Measurements from ENCODE around the gene RPE.

Gene RPE

DNA sequence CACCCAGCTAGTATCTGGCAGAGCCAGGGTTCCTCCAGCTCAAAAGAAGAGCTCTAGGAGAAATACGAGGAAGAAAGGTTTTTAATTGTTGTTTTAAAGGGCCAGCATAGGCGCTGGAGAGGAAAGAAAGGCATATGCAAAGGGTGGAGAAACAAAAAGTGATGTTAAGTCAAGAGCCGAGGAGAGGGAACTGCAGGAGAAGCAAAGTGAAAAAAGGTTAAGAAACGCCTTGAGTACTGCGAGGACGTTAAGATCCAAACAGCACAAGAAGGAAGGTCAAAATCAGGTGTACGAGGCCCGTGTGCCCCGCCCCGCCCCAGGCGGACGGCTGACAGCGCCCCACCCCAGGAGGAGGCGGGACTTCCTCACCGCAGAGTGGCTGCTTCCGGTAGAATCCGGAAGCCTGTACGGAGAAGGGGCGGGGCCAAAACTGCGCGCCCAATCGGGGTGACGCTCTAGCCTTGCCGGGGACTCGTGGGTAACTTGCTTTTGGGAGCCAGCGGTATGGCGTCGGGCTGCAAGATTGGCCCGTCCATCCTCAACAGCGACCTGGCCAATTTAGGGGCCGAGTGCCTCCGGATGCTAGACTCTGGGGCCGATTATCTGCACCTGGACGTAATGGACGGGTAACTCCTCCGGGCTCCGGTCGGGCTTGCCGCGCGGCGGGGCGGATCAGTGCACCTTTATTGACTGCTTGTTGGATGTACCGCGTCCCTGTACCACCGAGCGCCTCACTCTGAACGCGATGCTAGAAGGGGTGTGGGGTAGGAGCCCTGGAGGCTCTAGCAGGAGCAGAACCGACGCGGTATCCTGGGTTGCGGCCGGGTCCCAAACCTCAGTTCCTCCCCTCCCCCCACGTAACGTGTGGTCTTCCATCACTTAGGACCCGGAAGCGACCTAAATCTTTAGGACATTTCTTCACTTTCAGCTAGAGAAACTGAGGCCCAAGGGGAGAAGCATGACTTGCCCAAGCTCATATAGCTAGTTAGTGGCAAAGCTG, at the start of gene RPE:
Gene RPE, plus strand, starts transcription at position 481 of the 1,000 bp plus-strand sequence. Its CDS starts 24 bp downstream, at position 505.
- peak; percentile 91 to 97 (median 96) for DNase-seq (ENCODE audit: low read depth in 3 of 3, low spot score in 1 of 3)

- no peak for DNase-seq (ENCODE audit: low read depth in 3 of 3, low spot score in 1 of 3)
Measured at GRCh38 chr2:209956271-209956670, 46.2 kb upstream of the RPE start.

DNA sequence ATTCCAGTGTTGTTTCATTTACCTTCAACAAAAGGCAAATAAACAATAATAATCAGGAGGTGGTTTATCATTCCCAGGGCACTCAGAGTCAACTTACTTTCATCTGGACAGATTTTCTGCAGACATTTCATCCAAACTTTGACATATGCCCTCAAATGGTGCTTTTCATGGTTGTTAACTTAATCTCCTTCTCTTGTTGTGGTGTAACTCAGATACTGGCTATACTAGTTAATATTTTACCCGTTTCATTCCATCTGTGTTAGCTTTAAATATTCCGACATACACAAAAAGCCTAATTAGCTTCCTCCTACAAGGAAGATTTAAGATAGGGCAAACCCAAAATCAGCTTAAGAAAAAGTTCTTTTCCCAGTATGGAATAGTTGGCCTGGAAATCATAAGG, 44.4 kb upstream of the RPE start:
- DNase-seq (ENCODE audit: low read depth in 3 of 3, low spot score in 1 of 3): no peak

DNA sequence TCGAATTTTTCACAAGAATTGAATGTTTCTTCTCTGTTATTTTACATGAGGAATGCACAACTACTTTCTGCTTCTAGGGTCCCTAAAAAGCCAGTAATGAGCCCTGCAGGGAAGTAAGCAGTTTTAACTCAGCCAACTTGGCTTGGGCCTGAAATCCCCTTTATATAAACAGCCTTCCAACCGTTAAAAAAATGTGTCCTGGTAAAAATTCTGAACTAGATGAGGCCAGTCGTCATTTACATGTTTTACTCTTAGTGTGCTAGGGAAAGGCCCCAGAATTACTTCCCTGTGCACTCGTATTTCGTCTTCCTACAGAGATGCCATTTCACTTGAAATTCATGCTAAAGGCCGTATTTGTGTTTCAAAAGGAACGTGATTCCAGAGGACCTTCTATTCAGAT, 42.4 kb upstream of the RPE start:
- DNase-seq (ENCODE audit: low read depth in 3 of 3, low spot score in 1 of 3): no peak

DNA sequence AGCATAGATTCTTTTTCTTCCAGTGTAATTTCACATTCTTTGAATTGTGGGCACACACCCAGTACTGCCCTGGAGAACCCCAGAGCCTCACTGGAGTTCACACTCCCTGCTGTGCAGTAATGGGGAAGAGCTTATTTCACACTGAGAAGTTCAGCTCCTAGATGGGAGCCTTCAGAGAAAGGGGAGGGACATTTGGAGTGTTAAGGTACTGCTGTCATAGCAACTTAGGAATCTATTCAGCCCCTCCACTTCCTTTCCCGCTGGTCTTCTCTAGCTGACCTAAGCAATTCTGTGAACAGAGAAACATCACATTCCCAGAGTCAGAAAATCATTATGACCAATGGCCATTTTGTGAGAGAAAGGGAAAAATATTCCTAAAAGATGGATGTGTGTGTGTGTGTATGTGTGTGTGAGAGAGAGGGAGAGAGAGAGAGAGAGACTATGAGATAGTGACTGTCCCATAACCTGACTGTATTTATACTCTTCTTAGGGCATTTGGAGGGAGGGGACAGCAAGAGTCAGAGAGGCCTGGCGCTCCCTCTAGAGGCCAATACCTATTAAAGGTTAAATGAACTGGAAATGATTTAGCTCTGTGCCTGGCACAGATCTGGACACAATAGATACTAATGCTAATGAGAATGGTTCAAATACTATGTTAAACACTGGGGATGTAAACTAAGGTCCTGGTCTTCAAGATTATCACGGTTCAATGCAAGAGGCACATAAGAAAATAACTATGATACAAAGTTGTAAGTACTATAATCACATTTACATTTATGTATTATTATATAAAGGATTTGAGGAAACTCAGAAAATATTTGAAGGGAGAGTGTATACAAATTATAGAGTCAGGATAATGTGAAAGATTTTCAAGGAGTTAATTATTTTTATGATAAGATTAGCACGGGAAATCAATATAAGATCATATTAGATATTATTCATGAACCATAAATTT, 41.5 kb upstream of the RPE start:
- no peak for DNase-seq (ENCODE audit: low read depth in 3 of 3, low spot score in 1 of 3)

GRCh38 chr2:209965723-209966122, 36.7 kb upstream of the RPE start:
- DNase-seq (ENCODE audit: low read depth in 3 of 3, low spot score in 1 of 3): no peak

DNA sequence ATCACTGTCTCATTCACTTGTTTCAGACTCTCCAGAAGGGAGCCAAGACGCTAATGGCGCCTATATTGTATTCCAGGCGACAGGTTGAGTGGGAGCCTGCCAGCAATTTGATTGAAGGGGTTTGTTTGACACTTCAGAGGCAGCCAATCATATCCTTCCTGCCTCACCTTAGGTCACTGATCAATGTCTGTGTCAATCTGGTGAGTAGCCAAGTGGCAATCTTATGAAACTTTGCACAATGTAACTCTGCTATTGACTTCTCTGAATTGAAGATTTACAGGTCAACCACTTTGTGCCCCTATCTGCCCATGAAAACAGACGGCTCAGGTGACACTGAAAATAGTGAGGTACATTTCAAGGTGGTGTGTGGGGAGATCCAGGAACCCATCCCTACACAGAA, 32.7 kb upstream of the RPE start:
- DNase-seq (ENCODE audit: low read depth in 3 of 3, low spot score in 1 of 3): no peak

DNA sequence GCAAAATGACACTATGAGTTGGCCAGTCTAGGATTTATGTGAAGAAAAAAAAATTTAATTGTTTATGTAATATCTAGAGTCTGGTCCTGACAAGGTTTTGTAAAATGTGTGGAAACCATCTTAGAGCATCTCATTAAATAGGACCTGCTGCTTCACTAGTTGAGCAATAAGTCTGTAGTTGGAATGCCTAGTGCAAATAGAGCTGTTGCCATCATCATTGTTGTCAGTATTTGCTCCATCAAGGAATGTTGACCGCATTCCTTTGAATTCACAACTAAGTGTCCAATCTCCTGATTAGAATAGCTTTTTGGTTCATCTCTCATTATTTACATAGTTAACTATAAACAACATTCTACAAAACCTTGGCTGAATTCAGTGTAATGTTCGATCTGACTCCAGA, 32.2 kb upstream of the RPE start:
- no peak for DNase-seq (ENCODE audit: low read depth in 3 of 3, low spot score in 1 of 3)

- DNase-seq (ENCODE audit: low read depth in 3 of 3, low spot score in 1 of 3): no peak
Measured at GRCh38 chr2:209970711-209971110, 31.7 kb upstream of the RPE start.

GRCh38 chr2:209973328-209973727, 29.1 kb upstream of the RPE start:
- DNase-seq (ENCODE audit: low read depth in 3 of 3, low spot score in 1 of 3): no peak

- no peak for DNase-seq (ENCODE audit: low read depth in 3 of 3, low spot score in 1 of 3)
Measured at GRCh38 chr2:209974576-209974975, 27.9 kb upstream of the RPE start.

DNA sequence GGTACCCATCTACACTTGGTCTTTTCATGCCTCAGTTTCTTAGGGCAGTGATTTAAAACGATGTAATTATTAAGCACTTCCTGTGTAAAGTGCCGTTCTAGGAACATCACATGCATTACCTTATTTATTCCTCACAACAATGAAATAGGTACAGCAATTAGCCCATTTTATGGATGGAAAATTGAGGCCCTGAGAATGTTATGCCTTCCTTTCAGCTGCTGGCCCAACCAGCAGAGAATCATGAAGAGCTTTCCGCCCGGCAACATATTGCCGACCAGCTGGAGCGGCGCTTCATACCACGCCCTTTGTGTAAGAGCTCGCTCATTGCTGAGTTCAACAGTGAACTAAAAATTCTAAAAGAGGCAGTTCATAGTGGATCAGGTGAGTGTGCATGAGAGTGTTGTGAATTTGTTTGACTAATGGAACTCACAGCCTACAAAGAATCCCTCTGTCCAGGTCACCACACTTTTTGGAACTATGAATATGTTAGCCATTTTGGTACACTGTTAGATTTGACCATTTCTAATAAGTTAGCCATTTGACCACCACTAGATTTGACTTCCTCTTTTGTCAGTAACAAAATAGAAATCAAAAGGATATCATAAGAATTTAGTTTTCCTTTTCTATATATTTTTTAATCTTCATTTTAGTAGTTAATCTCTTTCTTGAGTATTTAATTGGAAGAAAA, 25.6 kb upstream of the RPE start:
- no peak for DNase-seq (ENCODE audit: low read depth in 3 of 3, low spot score in 1 of 3)

GRCh38 chr2:209977386-209978239, 24.8 kb upstream of the RPE start:
- DNase-seq (ENCODE audit: low read depth in 3 of 3, low spot score in 1 of 3): no peak

DNA sequence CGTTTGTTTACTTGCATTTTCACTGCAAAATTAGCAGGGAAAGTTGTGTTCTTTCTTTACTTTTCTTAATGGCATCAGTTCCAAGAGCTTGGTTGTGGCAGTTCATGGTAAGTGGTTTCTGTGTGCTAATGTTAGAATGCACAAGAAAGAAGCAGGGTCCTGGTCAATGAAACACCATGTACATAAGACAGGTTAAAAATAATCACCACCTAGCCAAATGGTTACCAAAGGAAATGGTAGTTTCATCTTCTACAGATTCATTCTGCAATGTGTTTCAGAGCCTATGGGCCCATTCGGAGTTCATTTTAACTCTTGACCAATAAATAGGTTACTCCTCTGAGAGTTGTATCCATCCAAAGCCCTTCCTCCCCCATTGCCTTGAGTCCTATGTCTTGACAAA, 18.1 kb upstream of the RPE start:
- DNase-seq (ENCODE audit: low read depth in 3 of 3, low spot score in 1 of 3): no peak

GRCh38 chr2:209985874-209986273, 16.6 kb upstream of the RPE start:
- no peak for DNase-seq (ENCODE audit: low read depth in 3 of 3, low spot score in 1 of 3)

GRCh38 chr2:209986415-209986814, 16.0 kb upstream of the RPE start:
- DNase-seq (ENCODE audit: low read depth in 3 of 3, low spot score in 1 of 3): no peak

DNA sequence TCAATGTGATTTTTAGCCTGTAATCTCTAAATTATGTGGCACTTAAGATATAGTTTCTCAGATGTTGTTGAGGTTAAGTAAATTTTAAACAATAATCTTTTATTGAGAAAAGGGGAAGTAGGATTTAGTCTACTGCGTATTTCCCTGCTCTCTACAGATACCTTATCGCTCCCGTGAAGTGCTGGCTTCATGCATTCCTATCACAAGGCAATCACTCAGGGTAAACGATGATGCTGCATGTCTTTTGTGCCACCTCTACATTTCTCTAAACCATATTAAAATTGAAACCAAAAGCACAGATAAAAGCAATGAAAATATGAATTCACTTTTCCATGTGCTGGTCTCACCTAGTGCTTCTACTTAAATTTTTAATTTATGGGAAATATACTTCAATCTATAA, 14.4 kb upstream of the RPE start:
- no peak for DNase-seq (ENCODE audit: low read depth in 3 of 3, low spot score in 1 of 3)

DNA sequence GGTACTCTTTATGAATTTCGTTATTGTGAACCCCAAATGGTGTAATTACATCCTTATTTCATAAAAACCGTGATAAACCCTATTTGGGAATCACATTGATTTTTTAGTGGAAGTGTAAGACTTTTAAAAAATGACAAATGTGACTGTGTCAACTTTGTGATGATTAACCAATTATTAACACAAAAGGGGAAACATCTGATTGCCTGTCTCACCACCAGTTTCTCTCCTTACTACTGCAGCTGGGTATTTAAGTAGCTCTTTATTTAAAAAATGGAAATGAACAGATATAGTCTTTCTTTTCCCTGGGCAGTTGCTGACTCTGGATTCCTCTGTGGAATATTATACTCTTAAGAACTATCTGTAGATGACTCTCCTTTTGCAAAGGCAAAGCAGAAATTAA, 11.6 kb upstream of the RPE start:
- no peak for DNase-seq (ENCODE audit: low read depth in 3 of 3, low spot score in 1 of 3)

GRCh38 chr2:209993968-209994367, 8.5 kb upstream of the RPE start:
- no peak for DNase-seq (ENCODE audit: low read depth in 3 of 3, low spot score in 1 of 3)

DNA sequence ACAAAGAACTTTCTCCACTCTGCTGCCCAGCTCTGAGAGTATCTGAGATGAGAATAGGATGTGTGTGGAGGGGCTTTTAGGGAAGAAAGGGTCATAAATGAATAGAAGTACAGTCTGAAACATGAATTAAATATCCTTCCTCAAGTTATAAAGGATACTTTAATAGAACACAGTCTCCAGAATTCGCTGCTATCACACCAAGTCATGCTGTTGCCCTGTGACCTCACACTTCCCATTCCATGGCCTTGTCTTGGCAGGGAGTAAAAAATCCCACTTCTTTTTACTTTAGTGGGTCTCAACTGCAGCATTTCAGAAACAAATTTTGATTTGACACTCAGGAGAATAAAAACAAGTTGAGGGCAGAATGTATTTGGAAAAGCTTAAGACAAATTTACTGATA, 3.8 kb upstream of the RPE start:
- no peak for DNase-seq (ENCODE audit: low read depth in 3 of 3, low spot score in 1 of 3)

Measured in stimulated activated CD4-positive, alpha-beta T cell treated with anti-CD3 and anti-CD28 coated beads, TNF-alpha, amount 100 ng/mL, for 1 hour (primary cell).